GM23338 (cell line): Measurements from ENCODE around the gene MAP3K15. TPM values are rescaled to one million over a fixed set of nuclear protein-coding genes. Genes with fewer than 3 reads are reported as not detected.

Experiments used
- ATAC-seq: fragments of 200-7000 bp; cut with Tn5 transposase; 3 replicates; pipeline ENCODE4 v1.9.1; 2020
- DNase-seq: peaks from one replicate; pipeline ENCODE4 v3.0.0-alpha.2; 2015; ENCODE audit warnings: low spot score
- H2AFZ ChIP-seq: fragments of 200-600 bp; sonication (generic); 2 replicates; pipeline ENCODE4 v1.8.0; 2016; ENCODE audit warnings: antibody characterized with exemption, mild to moderate bottlenecking, moderate library complexity
- H3F3A ChIP-seq: fragments of 200-600 bp; sonication (generic); replicated peaks from 2 replicates; pipeline ENCODE4 v1.8.0; 2017; ENCODE audit warnings: antibody characterized with exemption, mixed run types, low read depth
- H3K27ac ChIP-seq: fragments of 200-600 bp; sonication (generic); 2 replicates; pipeline ENCODE4 v1.6.1; 2016; ENCODE audit warnings: low read depth
- H3K27me3 ChIP-seq: fragments of 200-600 bp; sonication (generic); 2 replicates; pipeline ENCODE4 v1.8.0; 2016; ENCODE audit warnings: mild to moderate bottlenecking, mixed run types, moderate library complexity; ENCODE audit not compliant: insufficient read depth
- H3K36me3 ChIP-seq: fragments of 200-600 bp; sonication (generic); 2 replicates; pipeline ENCODE4 v1.8.0; 2016; ENCODE audit warnings: mild to moderate bottlenecking; ENCODE audit not compliant: insufficient read depth
- H3K4me1 ChIP-seq: fragments of 200-600 bp; sonication (generic); 2 replicates; pipeline ENCODE4 v1.8.0; 2016; ENCODE audit warnings: mild to moderate bottlenecking, moderate library complexity; ENCODE audit not compliant: insufficient read depth
- H3K4me2 ChIP-seq: fragments of 200-600 bp; sonication (generic); 2 replicates; pipeline ENCODE4 v1.7.1; 2017; ENCODE audit warnings: mixed run types
- H3K4me3 ChIP-seq: fragments of 200-600 bp; sonication (generic); 2 replicates; pipeline ENCODE4 v1.6.1; 2016; ENCODE audit warnings: mixed run types
- H3K79me2 ChIP-seq: fragments of 200-600 bp; sonication (generic); replicated peaks from 2 replicates; pipeline ENCODE4 v1.8.0; 2017; ENCODE audit warnings: mild to moderate bottlenecking; ENCODE audit not compliant: insufficient read depth
- H3K9me2 ChIP-seq: fragments of 200-600 bp; sonication (generic); 2 replicates; pipeline ENCODE4 v1.8.0; 2017; ENCODE audit not compliant: insufficient read depth
- H4K20me1 ChIP-seq: fragments of 200-600 bp; sonication (generic); replicated peaks from 2 replicates; pipeline ENCODE4 v1.8.0; 2017; ENCODE audit warnings: mild to moderate bottlenecking; ENCODE audit not compliant: insufficient read depth
- H3K27ac Mint-ChIP-seq: 2 replicates; pipeline ENCODE4 v1.8.0; 2020; ENCODE audit warnings: inconsistent platforms, mild to moderate bottlenecking, moderate library complexity, mixed read lengths
- H3K27me3 Mint-ChIP-seq: 3 replicates; pipeline ENCODE4 v1.8.0; 2022; ENCODE audit warnings: low read depth, mild to moderate bottlenecking, moderate library complexity, mixed read lengths, inconsistent platforms; ENCODE audit not compliant: insufficient read depth, poor library complexity
- H3K36me3 Mint-ChIP-seq: 3 replicates; pipeline ENCODE4 v1.8.0; 2021; ENCODE audit warnings: low read depth, mild to moderate bottlenecking, inconsistent platforms, moderate library complexity, mixed read lengths
- H3K4me1 Mint-ChIP-seq: 3 replicates; pipeline ENCODE4 v1.8.0; 2020; ENCODE audit warnings: mild to moderate bottlenecking, inconsistent platforms, mixed read lengths
- H3K4me3 Mint-ChIP-seq: 3 replicates; pipeline ENCODE4 v1.8.0; 2021; ENCODE audit warnings: moderate library complexity, mild to moderate bottlenecking, inconsistent platforms, mixed read lengths
- H3K9me3 Mint-ChIP-seq: 3 replicates; pipeline ENCODE4 v1.8.0; 2020; ENCODE audit warnings: moderate library complexity, mild to moderate bottlenecking, inconsistent platforms, mixed read lengths
- EZH2 ChIP-seq: fragments of 200-600 bp; sonication (generic); IDR thresholded peaks from one replicate; pipeline ENCODE4 v1.8.0; 2017; ENCODE audit warnings: antibody characterized with exemption, mild to moderate bottlenecking, low read depth; ENCODE audit not compliant: unreplicated experiment
- EZH2phosphoT487 ChIP-seq: fragments of 200-600 bp; sonication (generic); IDR thresholded peaks from one replicate; pipeline ENCODE4 v1.8.1; 2018; ENCODE audit warnings: antibody characterized with exemption; ENCODE audit not compliant: unreplicated experiment
- JUNB ChIP-seq: IDR thresholded peaks from one replicate; pipeline ENCODE4 v1.6.1; 2016; ENCODE audit warnings: antibody characterized with exemption; ENCODE audit not compliant: unreplicated experiment
- NANOG ChIP-seq: IDR thresholded peaks from 2 replicates; pipeline ENCODE4 v1.6.1; 2016; ENCODE audit warnings: antibody characterized with exemption, borderline replicate concordance
- POLR2AphosphoS5 ChIP-seq: IDR thresholded peaks from 2 replicates; pipeline ENCODE4 v1.6.1; 2016; ENCODE audit warnings: antibody characterized with exemption, low read depth
- STAT1 ChIP-seq: IDR thresholded peaks from one replicate; pipeline ENCODE4 v1.6.1; 2016; ENCODE audit warnings: antibody characterized with exemption; ENCODE audit not compliant: unreplicated experiment
- ZNF331 ChIP-seq: fragments of 250-450 bp; sonication (Bioruptor Pico); IDR thresholded peaks from 2 replicates; pipeline ENCODE4 v1.5.0; 2020; ENCODE audit warnings: low read depth, mild to moderate bottlenecking, moderate library complexity
- polyA plus RNA-seq: library from polyadenylated mRNA; unstranded; fragments of >200 nt; fragmentation: Nextera tagmentation; extraction: Ambion mirVana; gene quantifications from 2 replicates; pipeline ENCODE4 v1.2.1, GENCODE V29; 2016
- total RNA-seq: library from RNA; depleted of rRNA; stranded (reverse); fragments of >200 nt; shearing (Covaris generic); gene quantifications from 2 replicates; pipeline ENCODE4 v1.2.3, GENCODE V29; 2014
- TF ChIP-seq, protein P1 (sequence below): fragments of 250-450 bp; sonication (Bioruptor Pico); IDR thresholded peaks from 2 replicates; pipeline ENCODE4 v1.5.0; 2020; ENCODE audit warnings: mild to moderate bottlenecking, moderate library complexity
- TF ChIP-seq, protein P2 (sequence below): IDR thresholded peaks from 2 replicates; pipeline ENCODE4 v1.6.1; 2016; ENCODE audit warnings: antibody characterized with exemption

Gene MAP3K15
- total and polyA plus RNA-seq, 2 experiments from 2014 or later: 0.40 to 3.1 TPM

DNA sequence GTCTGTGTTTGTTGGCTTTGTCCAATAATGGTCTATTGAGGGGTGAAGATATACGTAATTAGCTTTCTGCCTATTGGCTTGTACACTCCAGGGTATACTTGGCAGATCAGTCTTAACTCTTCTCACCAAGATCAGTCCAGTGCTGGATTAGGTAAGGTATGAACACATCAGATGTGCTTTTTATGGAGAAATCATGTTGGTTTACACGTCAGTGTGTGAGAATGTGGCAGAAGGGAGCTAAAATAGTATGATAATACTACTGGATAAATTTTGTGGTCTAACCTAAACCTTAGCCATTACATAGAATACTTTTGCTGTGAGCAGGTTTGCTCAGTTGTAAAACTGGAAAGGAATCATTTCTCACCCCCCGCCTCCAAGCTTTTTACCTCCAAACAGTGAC is 167.4 kb downstream of the MAP3K15 start (continued):
- TF ChIP-seq, protein P1, sequence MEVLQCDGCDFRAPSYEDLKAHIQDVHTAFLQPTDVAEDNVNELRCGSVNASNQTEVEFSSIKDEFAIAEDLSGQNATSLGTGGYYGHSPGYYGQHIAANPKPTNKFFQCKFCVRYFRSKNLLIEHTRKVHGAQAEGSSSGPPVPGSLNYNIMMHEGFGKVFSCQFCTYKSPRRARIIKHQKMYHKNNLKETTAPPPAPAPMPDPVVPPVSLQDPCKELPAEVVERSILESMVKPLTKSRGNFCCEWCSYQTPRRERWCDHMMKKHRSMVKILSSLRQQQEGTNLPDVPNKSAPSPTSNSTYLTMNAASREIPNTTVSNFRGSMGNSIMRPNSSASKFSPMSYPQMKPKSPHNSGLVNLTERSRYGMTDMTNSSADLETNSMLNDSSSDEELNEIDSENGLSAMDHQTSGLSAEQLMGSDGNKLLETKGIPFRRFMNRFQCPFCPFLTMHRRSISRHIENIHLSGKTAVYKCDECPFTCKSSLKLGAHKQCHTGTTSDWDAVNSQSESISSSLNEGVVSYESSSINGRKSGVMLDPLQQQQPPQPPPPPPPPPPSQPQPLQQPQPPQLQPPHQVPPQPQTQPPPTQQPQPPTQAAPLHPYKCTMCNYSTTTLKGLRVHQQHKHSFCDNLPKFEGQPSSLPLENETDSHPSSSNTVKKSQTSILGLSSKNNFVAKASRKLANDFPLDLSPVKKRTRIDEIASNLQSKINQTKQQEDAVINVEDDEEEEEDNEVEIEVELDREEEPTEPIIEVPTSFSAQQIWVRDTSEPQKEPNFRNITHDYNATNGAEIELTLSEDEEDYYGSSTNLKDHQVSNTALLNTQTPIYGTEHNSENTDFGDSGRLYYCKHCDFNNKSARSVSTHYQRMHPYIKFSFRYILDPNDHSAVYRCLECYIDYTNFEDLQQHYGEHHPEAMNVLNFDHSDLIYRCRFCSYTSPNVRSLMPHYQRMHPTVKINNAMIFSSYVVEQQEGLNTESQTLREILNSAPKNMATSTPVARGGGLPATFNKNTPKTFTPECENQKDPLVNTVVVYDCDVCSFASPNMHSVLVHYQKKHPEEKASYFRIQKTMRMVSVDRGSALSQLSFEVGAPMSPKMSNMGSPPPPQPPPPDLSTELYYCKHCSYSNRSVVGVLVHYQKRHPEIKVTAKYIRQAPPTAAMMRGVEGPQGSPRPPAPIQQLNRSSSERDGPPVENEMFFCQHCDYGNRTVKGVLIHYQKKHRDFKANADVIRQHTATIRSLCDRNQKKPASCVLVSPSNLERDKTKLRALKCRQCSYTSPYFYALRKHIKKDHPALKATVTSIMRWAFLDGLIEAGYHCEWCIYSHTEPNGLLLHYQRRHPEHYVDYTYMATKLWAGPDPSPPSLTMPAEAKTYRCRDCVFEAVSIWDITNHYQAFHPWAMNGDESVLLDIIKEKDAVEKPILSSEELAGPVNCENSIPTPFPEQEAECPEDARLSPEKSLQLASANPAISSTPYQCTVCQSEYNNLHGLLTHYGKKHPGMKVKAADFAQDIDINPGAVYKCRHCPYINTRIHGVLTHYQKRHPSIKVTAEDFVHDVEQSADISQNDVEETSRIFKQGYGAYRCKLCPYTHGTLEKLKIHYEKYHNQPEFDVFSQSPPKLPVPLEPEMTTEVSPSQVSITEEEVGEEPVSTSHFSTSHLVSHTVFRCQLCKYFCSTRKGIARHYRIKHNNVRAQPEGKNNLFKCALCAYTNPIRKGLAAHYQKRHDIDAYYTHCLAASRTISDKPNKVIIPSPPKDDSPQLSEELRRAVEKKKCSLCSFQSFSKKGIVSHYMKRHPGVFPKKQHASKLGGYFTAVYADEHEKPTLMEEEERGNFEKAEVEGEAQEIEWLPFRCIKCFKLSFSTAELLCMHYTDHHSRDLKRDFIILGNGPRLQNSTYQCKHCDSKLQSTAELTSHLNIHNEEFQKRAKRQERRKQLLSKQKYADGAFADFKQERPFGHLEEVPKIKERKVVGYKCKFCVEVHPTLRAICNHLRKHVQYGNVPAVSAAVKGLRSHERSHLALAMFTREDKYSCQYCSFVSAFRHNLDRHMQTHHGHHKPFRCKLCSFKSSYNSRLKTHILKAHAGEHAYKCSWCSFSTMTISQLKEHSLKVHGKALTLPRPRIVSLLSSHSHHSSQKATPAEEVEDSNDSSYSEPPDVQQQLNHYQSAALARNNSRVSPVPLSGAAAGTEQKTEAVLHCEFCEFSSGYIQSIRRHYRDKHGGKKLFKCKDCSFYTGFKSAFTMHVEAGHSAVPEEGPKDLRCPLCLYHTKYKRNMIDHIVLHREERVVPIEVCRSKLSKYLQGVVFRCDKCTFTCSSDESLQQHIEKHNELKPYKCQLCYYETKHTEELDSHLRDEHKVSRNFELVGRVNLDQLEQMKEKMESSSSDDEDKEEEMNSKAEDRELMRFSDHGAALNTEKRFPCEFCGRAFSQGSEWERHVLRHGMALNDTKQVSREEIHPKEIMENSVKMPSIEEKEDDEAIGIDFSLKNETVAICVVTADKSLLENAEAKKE: no peak
- TF ChIP-seq POLR2AphosphoS5: no peak

DNA sequence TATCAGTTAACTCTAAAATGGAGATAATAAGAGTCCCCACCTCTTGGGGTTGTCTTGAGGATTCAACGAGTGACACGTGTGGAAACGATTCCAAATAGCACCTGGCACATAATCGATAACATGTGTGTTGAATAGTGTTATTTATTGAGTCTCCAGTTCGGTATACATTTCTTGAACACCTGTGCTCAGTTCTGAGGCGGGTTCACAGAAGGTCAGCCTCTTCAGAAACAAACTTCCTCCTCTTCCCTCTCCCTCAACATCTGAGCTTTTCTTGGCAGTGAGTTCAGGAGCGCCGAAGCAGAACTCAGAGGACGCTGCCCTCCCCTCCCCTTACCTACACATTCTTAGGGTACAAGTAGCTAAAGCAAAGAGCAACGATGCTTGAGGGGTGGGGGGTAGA is 170.6 kb downstream of the MAP3K15 start:
- no peaks in the 10 kb centered on the region for H3K9me2 ChIP-seq
- H4K20me1 ChIP-seq: peaks cover 3% of the 10 kb centered on the region; the same call in 1 of the 2 replicates
- peak overlapping the region; percentile 77 for H3K4me2 ChIP-seq
- H3F3A ChIP-seq: no peaks in the 10 kb centered on the region
- H3K27ac ChIP-seq: no peak overlapping the region
- Mint-ChIP-seq H3K27me3 (peaks cover 2% of the 10 kb centered on the region), H3K4me3 (peak overlapping the region; percentile 82), H3K27ac (no peak overlapping the region), H3K36me3 (peaks cover 4% of the 10 kb centered on the region; the same call in 2 of the 3 replicates), H3K4me1 (peaks cover 7% of the 10 kb centered on the region; the same call in 2 of the 3 replicates), H3K9me3 (no peaks in the 10 kb centered on the region; the same call in 2 of the 3 replicates)
- H2AFZ ChIP-seq: no peak overlapping the region
- H3K27me3 ChIP-seq: no peaks in the 10 kb centered on the region
- no peak for TF ChIP-seq EZH2phosphoT487
- no peak for TF ChIP-seq NANOG
- no peak for TF ChIP-seq ZNF331 (CRISPR knock-in tag)
- TF ChIP-seq, protein P2, sequence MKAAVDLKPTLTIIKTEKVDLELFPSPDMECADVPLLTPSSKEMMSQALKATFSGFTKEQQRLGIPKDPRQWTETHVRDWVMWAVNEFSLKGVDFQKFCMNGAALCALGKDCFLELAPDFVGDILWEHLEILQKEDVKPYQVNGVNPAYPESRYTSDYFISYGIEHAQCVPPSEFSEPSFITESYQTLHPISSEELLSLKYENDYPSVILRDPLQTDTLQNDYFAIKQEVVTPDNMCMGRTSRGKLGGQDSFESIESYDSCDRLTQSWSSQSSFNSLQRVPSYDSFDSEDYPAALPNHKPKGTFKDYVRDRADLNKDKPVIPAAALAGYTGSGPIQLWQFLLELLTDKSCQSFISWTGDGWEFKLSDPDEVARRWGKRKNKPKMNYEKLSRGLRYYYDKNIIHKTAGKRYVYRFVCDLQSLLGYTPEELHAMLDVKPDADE: no peak
- no peak for TF ChIP-seq JUNB
- no peak for TF ChIP-seq STAT1
- no peak for TF ChIP-seq POLR2AphosphoS5
- no peak for TF ChIP-seq EZH2
- H3K4me3 ChIP-seq: peak overlapping the region; percentile 72
- H3K79me2 ChIP-seq: peaks cover 44% of the 10 kb centered on the region
- H3K4me1 ChIP-seq: no peaks in the 10 kb centered on the region
- no peak for DNase-seq
- H3K36me3 ChIP-seq: no peaks in the 10 kb centered on the region
- ATAC-seq: no peak
